ENCODE data around the gene EXOC8.
"Not testable (repeated sequence)": the region's sequence is repeated elsewhere in the genome, so short reads cannot be mapped to it uniquely, and the experiment has no call there.

The EXOC8 gene

DNA sequence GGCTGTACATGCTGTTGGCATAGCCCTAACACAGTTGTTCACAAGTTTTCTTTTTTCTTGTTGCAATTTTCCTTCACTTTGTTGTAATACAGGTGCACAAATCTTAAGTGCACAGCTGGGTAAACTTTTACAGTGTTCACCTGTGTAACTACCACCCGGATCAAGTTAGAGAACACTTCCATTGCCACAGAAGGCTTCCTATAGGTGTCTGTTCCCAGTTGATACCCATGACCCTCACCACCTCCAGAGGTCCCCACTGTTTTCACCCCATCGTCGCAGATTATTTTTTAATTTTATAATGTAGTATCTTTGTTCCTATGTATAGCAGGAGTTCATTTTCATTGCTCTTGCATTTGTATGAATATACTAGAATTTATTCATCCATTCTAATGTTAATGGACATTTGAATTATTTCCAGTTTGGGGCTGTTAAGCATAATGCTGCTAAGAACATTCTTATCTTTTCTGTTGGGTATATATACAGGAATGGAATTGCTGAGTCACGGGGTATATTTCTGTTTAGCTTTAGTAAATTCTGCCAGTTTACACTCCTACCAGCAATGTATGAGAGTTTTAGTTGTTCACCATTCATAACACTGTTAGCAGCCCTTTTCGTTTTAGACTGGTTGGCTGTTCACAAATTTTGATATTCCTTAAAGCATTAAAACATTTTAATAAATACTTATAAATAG is 16.8 kb upstream of the EXOC8 start:
- no peak for DNase-seq (ENCODE audit: low read depth, low spot score)

DNA sequence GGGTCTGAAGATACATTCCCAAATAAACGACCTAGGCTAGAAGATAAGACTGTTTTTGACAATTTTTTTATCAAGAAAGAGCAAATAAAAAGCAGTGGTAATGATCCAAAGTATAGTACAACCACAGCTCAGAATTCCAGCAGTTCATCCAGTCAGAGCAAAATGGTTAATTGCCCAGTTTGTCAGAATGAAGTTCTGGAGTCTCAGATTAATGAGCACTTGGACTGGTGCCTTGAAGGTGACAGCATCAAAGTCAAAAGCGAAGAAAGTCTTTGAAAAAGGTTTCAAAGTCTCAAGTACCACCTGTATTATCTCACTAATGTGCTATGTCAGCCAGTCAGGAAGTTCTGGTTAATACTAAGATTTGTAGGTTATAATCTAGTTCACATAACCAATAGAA is 15.4 kb upstream of the EXOC8 start:
- DNase-seq (ENCODE audit: low read depth, low spot score), result no peak

DNA sequence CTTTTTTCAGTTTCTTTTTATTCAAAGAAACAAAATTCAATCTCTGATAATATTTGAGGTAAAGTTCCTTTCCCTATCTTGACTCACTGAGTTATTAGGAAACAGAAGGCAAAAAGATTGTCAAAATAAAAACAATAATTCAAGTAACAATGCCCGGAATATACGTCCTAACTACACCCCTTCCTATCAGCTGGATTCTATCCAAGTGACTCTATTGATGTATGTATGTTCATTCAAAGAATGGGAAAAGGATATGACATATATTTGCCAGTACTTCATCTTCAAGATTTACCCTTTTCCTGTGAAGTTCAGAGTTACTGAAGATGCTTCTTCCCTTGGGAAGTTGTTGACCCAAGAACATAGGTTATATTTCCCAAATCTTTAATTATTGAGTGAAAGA is 14.2 kb upstream of the EXOC8 start:
- DNase-seq (ENCODE audit: low read depth, low spot score), result no peak

DNA sequence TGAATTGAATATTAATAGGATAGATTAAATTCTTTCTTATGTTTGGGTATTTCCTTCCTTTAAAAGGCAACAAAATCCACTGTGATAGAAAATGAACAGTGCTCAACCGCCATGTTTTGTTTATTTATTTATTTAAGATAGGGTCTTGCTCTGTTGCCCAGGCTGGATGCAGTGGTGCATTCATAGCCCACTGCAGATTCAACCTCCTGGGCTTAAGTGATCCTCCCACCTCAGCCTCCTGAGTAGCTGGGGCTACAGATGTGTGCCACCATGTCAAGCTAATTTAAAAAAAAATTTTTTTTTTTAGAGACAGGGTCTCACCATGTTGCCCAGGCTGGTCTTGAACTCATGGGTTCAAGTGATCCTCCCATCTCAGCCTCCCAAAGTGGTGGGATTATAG is 11.2 kb upstream of the EXOC8 start:
- not testable (repeated sequence) for DNase-seq (ENCODE audit: low read depth, low spot score)

DNA sequence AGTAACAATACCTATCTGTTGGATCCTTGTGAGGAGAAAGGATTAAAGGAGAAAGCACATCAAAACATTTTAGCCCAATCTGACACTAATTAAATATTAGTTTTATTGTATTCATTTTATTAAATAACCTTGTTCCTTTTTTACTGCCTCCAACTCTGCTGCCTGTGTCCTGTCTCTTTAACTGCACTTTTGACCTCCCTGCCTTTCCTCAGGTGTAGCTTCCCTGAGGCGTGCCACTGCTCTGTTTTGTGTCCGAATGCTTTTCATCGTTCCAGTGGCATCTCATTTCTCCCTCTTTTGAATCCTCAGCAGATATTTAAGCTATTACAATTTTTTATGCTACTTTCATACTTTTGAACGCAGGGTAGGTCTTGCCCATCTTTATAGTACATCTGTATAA is 10.8 kb upstream of the EXOC8 start:
- no peak for DNase-seq (ENCODE audit: low read depth, low spot score)

DNA sequence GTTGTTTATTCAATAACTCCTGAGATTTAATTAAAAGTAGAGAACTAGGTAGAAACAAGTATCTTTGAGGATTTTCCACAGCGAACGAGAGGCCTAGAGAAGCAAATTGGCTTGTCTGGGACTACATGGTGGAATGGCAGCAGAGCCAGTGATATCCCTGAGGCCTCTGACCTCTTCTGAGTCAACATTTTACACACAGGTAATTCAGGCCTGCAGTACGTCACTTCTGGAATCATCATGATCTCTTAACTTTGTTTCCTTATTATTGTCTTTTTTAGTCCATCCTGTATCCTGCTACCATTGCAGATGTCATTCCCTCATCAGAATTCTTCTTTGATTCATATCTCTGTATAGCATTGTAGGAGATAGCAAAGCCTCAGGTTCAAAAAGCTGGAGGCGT is 10.3 kb upstream of the EXOC8 start:
- no peak for DNase-seq (ENCODE audit: low read depth, low spot score)

DNA sequence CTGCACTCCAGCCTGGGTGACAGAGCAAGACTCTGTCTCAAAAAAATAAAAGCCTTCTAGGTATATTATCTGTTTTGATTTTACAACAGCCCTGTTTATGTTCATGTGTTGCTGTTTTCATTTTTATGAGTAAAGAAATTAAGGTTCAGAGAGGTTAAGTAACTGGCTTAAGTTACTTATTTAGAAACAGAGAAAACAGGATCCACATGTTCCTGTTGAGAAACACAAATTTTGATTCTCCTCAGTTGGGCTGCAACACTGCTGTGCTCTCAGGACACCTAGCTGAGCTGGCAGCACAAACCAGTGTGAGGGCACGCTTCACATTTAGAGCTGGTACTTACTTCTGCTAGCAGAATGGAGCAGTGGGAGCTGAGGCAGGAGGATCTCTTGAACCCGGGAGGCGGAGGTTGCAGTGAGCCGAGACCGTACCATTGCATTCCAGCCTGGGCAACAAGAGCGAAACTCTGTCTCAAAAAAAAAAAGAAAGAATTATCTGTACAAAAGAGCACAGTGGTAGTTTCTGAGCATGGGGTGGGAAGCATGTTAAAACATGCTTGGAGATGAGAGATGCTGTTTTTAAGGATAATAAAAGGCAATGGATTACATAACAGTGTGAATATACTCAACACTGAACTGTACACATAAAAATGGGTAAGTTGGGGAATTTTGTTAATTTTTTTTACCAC is 2.8 kb upstream of the EXOC8 start:
- no peak for DNase-seq (ENCODE audit: low read depth, low spot score)

DNA sequence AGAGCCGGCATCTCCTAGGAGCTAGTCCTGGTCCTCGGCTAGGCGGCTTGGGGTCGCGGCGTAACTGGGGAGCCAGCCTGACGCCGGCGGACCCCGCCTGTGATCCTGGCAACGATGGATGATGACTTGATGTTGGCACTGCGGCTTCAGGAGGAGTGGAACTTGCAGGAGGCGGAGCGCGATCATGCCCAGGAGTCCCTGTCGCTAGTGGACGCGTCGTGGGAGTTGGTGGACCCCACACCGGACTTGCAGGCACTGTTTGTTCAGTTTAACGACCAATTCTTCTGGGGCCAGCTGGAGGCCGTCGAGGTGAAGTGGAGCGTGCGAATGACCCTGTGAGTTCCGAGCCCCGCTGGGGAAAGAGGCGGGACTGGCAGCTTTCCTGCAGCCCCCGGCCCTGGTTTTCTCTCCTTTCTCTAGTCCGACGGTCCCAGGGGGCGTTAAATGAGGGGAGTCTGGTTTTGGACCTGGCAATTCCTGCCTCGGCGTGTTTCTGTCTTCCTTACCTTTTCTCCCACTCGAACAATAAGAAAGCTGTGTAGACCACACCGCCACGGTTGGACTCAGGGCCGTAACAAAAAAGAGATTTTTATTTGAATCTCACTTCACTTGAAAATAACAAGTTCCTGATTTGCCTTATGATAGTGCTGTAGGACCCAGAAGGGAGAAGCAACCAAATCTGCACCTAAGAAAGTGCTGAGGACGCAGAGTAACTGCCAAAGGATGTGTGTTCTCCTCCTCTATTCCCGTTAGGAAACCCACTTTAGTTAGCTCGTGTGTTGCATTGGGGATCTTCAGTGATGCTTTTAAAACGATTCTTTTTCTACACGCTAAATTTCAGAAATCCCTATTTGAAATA is 847 bp upstream of the EXOC8 start, which contains the start of gene SPRTN:
Gene SPRTN, plus strand, starts transcription at position 24 of the 859 bp plus-strand sequence. Its CDS starts 91 bp downstream, at position 115.
- no peak for DNase-seq (ENCODE audit: low read depth, low spot score)

DNA sequence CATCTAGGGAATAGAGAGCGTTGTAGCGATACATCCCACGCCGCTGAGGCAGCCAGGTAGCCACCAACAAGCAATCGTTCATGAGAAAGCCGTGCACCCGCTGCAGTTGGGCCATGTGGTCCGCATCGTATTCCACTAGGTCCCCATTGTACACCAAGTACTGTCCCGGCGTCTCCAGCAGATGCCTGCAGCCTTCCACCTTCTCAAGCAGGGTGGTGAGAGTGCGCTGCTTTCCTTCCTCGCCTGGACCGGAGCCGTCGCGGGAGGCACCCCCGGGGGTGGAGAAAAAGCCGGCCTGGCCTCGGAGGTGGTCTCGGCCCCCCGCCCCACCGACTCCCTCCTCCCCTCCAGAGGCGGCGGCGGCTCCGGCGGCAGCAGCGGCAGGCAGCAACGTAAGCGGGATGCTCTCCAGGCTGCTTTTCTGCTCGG is 595 bp downstream of the EXOC8 start:
- no peak for DNase-seq (ENCODE audit: low read depth, low spot score)

DNA sequence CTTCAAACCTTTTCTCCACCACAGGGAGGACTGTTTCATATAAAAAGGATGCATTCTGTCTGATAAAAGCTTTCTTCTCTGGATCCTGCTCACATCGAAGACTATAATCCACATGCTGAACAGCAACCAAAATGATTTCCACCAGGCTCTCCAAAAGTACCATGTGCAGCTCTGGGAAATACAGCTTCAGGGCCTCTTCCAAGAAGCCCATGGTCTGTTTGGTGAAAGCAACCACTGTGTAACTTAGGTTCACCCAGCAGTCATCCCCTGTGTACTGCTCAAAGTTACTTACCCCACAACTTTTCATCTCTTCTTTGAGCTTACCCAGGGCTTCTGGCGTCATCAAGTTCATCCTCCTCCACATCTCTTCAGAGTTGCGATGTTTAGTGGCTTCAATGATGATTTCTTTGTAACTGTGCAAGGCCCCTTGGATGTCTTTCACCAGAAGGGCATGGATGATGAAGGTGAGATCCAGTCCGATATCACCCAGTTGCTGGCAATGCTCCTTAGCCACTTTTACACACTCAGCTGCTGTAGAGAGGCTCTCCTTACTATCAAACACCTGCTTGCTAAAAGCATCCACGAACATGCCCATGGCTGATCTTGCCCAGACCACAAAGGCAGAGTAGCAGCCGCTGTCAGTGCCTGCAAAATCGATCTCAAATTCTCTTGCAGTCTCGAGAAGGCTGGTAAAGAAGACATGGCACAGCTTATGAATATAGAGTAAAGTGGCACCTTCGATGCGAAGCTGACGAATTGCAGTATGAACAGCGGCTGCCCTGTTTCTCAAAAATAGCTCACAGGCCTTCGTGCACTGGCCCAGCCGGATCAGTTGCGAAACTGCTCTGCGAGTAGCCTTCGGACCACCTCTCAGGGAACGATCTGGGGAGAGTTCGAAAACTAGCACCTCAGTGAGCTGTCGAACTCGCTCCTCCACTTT is 1.7 kb downstream of the EXOC8 start:
- no peak for DNase-seq (ENCODE audit: low read depth, low spot score)

DNA sequence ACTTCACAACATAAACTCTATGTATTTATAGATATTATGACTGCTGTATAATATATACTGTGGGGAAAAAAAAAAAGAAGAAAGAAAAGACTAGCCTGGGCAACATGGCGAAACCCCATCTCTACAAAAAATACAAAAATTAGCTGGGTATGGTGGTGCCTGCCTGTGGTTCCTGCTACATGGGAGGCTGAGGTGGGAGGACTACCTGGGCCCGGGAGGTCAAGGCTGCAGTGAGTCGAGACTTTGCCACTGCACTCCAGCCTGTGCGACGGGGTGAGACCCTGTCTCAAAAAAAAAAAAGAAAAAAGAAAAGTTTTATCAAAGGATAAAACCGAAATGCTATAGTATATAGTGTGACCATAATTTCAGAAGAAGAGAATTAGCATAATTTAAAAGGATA is 2.7 kb downstream of the EXOC8 start:
- DNase-seq (ENCODE audit: low read depth, low spot score), result no peak

DNA sequence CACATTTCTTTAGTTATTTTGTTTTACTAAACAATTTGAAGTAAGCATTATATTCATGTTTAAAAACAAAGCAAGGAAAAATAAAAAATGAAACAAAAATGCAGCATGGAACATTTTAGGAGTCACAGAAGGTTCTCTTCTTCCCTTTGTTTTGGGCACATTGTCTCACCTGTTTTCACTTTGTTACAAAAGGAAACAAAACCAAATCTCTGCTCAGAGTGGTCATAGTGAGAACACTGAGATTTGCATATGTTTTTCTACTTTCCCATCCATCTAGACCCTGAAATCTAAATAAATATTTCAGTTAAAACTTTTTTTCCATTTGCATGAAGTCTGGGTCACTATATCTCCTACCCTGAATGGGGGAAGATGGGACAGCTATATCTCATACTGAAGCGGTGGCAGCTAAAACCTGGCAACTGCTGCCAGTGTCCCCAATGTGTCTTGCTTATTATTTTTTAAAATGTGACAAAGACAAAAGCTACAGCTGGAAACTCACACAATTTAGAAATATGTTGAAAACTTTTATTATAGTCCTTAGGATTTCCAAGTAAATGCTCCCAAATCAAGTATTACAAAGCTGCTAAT is 3.5 kb downstream of the EXOC8 start:
- no peak for DNase-seq (ENCODE audit: low read depth, low spot score)

DNA sequence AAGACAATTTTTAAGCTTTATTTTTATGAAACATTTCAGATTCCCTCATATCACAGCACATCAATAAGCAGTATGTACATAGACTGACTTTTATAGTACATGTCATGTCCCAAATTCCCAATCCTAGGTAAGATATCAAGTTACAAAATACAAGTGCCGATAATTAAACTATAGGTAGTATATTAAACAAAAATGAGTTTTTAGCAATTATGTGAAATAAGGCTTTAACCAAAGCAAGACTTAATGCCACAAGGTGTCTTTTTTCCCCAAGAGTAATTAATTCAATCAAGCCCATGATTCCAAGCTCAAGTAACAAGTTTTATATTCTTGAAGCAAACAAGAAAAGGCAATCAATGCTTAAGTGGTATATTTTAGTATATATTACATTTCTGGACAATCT is 4.9 kb downstream of the EXOC8 start:
- no peak for DNase-seq (ENCODE audit: low read depth, low spot score)

DNA sequence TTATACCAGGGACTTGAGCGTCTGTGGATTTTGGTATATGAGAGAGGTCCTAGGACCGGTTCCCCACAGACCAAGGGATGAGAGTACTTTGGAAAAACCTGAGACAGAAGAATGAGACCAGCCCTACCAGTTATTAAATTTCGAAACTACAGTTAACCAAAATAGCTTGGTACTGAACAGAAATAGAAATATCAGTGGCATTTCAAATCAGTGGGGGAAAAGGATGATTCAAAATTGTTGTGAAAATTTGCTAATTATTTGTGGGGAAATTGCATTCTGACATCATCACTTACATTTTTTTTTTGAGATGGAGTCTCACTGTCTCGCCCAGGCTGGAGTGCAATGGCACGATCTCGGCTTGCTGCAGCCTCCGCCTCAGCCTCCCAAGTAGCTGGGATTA is 8.2 kb downstream of the EXOC8 start:
- no peak for DNase-seq (ENCODE audit: low read depth, low spot score)

DNA sequence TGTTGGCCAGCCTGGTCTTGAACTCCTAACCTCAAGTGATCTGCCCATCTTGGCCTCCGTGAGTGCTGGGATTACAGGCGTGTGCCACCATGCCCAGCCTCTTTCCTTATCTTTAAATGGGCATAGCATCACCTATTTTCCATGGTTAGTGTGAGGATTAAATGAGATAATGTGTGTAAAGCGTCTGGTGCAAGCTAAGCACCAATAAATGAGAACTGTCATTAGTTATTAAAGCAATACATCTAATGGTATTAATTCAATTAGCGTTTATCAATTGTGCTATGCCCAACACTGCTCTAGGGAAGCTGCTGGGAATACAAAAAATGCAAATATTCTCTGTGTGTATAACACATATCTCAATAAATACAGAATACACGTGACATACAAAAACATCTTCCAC is 10.0 kb downstream of the EXOC8 start:
- DNase-seq (ENCODE audit: low read depth, low spot score), result no peak

DNA sequence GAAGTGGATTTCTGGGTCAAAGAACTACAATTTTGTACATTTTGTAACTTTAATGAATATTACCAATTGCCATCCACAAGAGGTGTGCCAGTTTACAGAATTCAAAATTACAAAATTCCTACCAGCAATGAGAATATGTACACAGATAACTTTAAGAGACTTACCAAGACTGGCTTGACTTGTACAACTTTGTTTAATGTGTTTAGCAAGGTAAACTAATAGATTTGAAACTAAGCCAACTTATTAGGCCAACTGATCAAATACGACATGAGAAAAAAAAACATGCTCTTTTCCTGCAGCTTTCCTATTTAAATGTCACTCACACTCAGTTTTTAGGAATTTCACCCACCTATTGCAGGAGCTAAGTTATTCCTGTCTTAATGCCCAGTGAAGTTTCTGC is 11.4 kb downstream of the EXOC8 start:
- DNase-seq (ENCODE audit: low read depth, low spot score), result no peak

DNA sequence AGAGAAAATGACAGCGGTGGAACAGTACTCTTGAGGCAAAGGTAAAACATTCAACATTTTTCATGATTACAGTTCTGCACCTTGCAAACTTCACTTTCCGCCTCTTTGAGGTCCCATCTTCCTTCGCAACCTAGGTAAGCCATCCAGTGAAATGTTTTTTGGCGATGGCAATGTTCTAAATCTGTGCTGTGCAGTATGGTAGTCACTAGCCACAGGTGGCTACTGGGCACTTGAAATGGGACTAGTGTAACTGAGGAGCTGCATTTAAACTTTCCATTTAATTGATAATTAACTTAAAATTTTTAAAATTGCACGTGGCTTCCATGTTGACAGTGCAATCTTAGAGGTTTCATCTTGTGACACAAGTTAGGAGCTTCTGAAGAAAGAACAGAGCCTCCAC is 13.0 kb downstream of the EXOC8 start:
- no peak for DNase-seq (ENCODE audit: low read depth, low spot score)

DNA sequence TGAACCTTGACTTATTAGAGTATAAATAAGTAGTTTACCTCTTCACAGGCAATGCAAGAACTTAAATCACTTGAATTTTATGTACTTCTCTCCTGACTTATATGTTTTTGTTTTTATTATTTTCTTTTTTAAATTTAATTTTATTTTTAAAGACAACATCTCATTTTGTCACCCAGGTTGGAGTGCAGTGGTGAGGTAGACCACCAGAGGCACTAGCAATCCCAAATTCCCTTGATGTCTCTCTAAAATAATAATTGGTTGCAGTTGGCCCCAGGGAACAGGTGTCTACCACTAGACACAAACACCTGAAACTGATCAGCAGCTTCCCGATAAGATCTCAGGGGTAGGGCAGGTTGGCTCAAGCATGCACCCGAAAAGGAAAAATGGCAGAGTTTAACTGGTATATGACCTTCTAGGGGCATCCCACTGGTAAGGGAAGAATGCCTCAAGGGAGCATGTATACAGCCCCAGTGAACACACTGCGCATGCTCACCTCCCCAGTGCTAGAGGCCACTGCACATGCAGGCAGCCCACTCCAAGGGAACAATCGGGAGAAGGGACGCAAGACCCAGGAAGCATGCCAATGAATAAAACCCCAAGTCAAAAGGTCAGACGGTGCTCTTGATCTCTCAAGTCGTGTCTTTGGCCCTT is 14.6 kb downstream of the EXOC8 start:
- DNase-seq (ENCODE audit: low read depth, low spot score), result no peak

DNA sequence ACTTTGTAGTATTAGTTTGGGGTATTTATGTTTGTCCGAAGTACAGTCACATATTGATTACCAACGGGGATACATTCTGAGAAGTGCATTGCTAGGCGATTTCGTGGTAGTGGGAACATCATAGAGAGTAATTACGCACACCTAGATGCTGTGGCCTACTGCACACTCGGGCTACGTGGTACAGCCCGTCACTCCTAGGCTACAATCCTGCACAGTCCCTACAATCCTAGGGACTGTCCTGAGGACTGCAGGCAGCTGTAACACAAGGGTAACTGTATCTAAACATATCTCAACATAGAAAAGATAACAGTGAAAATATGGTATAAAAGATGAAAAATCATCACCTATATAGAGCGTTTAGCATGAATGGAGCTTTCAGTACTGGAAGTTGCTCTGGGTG is 18.6 kb downstream of the EXOC8 start:
- no peak for DNase-seq (ENCODE audit: low read depth, low spot score)

DNA sequence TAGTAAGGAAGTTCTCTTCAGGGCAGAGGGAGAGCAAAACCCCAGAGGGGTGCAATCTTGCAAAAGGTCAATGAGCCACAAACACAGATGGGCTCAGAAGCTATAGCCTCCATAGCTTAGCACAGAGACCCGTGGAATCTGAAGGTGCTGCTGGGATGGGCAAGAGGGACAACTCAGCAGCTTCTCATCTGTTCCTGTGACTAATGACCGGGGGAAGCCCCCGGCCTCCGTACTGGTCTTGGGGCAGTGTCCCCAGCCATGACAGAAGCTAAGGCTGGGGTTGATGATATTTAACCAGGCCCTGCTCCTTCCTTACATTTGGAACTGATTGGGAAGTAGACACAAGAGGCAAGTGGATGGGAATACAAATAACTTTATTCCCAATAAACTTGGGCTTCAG is 19.1 kb downstream of the EXOC8 start:
- DNase-seq (ENCODE audit: low read depth, low spot score), result no peak

DNA sequence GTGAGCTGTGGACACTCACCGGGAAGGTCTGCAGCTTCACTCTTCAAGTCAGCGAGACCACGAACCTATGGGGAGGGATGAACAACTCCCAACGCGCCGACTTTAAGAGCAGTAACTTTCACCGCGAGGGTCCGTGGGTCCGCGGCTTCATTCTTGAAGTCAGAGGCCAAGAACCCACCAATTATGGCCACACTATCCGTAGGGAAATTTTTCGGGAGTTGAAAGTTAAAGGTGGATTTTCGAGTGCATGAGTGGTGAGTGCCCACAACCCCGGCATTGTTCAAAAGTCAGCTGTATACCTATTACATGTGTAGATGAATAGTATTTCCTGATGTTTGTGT is 19.7 kb downstream of the EXOC8 start:
- DNase-seq (ENCODE audit: low read depth, low spot score), result no peak

All from smooth muscle cell of the brain vasculature (primary cell).